Suprapubic skin (tissue), 3 donors: ENCODE data around the gene ERBB4.

Source experiments
- POLR2A ChIP-seq, 2 donors: fragments of 450-650 bp; IDR thresholded peaks; one replicate each; pipeline ENCODE4 v1.6.1; 2017; ENCODE audit warnings: antibody characterized with exemption in 2 of 2, mild to moderate bottlenecking in 2 of 2, moderate library complexity in 2 of 2
- TF ChIP-seq, protein P1 (sequence below), 2 donors: fragments of 200-600 bp in 1 of 2; fragments of 450-650 bp in 1 of 2; sonication (generic) in 1 of 2; IDR thresholded peaks; one replicate each; pipeline ENCODE4 v1.5.1; 2016 to 2019; ENCODE audit warnings: antibody characterized with exemption in 2 of 2, mild to moderate bottlenecking in 1 of 2, moderate library complexity in 1 of 2

DNA sequence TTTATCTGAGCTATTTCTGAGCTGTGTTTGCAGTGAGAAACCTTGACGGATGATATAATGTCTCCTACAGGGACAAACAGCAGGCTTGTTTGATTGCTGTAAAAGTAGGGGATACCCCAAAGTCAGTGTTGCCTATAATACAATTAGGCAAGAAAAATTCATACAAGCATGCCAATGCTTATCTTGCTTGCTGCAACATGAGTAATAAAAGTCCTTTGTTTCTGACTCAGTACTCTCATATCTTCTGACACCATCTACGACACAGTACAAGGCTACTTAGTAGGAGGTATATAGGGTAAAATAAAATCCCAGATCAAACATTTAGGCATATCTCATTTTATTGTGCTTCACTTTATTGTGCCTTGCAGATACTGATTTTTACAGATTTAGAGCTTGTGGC, 33.0 kb downstream of the ERBB4 start:
- no peak for TF ChIP-seq POLR2A (IDR thresholded peaks at IDR 0.05)
- TF ChIP-seq, protein P1, sequence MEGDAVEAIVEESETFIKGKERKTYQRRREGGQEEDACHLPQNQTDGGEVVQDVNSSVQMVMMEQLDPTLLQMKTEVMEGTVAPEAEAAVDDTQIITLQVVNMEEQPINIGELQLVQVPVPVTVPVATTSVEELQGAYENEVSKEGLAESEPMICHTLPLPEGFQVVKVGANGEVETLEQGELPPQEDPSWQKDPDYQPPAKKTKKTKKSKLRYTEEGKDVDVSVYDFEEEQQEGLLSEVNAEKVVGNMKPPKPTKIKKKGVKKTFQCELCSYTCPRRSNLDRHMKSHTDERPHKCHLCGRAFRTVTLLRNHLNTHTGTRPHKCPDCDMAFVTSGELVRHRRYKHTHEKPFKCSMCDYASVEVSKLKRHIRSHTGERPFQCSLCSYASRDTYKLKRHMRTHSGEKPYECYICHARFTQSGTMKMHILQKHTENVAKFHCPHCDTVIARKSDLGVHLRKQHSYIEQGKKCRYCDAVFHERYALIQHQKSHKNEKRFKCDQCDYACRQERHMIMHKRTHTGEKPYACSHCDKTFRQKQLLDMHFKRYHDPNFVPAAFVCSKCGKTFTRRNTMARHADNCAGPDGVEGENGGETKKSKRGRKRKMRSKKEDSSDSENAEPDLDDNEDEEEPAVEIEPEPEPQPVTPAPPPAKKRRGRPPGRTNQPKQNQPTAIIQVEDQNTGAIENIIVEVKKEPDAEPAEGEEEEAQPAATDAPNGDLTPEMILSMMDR (IDR thresholded peaks at IDR 0.05): no peak
